Naive thymus-derived CD4-positive, alpha-beta T cell (primary cell): Measurements from ENCODE around the gene GSTK1. TPM values are rescaled to one million over a fixed set of nuclear protein-coding genes. Genes with fewer than 3 reads are reported as not detected.

ENCODE experiments used
- ATAC-seq: fragments of 150-1000 bp; cut with Tn5 transposase; 2 replicates; pipeline ENCODE4 v1.10.0; 2021; ENCODE audit warnings: mild to moderate bottlenecking, moderate library complexity
- CTCF ChIA-PET: fragments of 350-600 bp; sonication (Branson Sonifier 250); formaldehyde crosslinking; loops from one replicate; lab custom pipeline; 2021; ENCODE audit warnings: antibody characterized with exemption; lab: Charles Lee
- POLR2A ChIA-PET: fragments of 350-600 bp; sonication (Branson Sonifier 250); formaldehyde crosslinking; loops from one replicate; lab custom pipeline; 2021; ENCODE audit warnings: antibody characterized with exemption, inconsistent platforms; lab: Charles Lee
- DNase-seq, 9 donors: peaks; one replicate each; pipeline versions ENCODE4 v3.0.0 to v3.0.0-alpha.2; 2020 to 2022; ENCODE audit warnings: mixed read lengths in 1 of 9
- H3K27ac ChIP-seq: one replicate; pipeline ENCODE4 v1.7.0; 2013; ENCODE audit warnings: mild to moderate bottlenecking, low read depth, low read length, moderate library complexity
- H3K27me3 ChIP-seq, 2 donors: one replicate each; pipeline ENCODE4 v1.7.0; 2013; ENCODE audit warnings: low read length in 2 of 2, mild to moderate bottlenecking in 2 of 2, moderate library complexity in 2 of 2; ENCODE audit not compliant: control insufficient read depth in 2 of 2, insufficient read depth in 2 of 2
- H3K36me3 ChIP-seq, 3 experiments: 1 replicate in 2 of 3; 2 replicates in 1 of 3; pipeline ENCODE4 v1.7.0; 2013; ENCODE audit warnings: low read length in 3 of 3, mild to moderate bottlenecking in 3 of 3, moderate library complexity in 1 of 3; ENCODE audit not compliant: insufficient read depth in 3 of 3, control insufficient read depth in 2 of 3
- H3K4me1 ChIP-seq, 2 donors: one replicate each; pipeline ENCODE4 v1.7.0; 2013; ENCODE audit warnings: low read length in 2 of 2, mild to moderate bottlenecking in 2 of 2, moderate library complexity in 1 of 2; ENCODE audit not compliant: control insufficient read depth in 2 of 2, insufficient read depth in 2 of 2
- H3K4me3 ChIP-seq: 2 replicates; pipeline ENCODE4 v1.7.0; 2013; ENCODE audit warnings: mild to moderate bottlenecking, low read length
- H3K9me3 ChIP-seq, 3 experiments: 1 replicate in 2 of 3; 2 replicates in 1 of 3; pipeline ENCODE4 v1.7.0; 2013; ENCODE audit warnings: low read length in 3 of 3; ENCODE audit not compliant: control insufficient read depth in 2 of 3
- H3K27ac Mint-ChIP-seq, 9 donors: one replicate each; pipeline ENCODE4 v1.8.0; 2020 to 2022; ENCODE audit warnings: mixed read lengths in 9 of 9, mild to moderate bottlenecking in 8 of 9, moderate library complexity in 5 of 9, inconsistent platforms in 2 of 9
- H3K27me3 Mint-ChIP-seq, 5 donors: one replicate each; pipeline ENCODE4 v1.8.0; 2021 to 2022; ENCODE audit warnings: mixed read lengths in 5 of 5, mild to moderate bottlenecking in 1 of 5
- H3K36me3 Mint-ChIP-seq, 5 donors: one replicate each; pipeline ENCODE4 v1.8.0; 2020 to 2022; ENCODE audit warnings: mixed read lengths in 5 of 5, mild to moderate bottlenecking in 3 of 5, inconsistent platforms in 1 of 5
- H3K4me1 Mint-ChIP-seq, 7 donors: one replicate each; pipeline ENCODE4 v1.8.0; 2020 to 2022; ENCODE audit warnings: mixed read lengths in 7 of 7, mild to moderate bottlenecking in 3 of 7, inconsistent platforms in 1 of 7
- H3K4me3 Mint-ChIP-seq, 10 donors: one replicate each; pipeline ENCODE4 v1.8.0; 2020 to 2022; ENCODE audit warnings: mild to moderate bottlenecking in 10 of 10, mixed read lengths in 10 of 10, moderate library complexity in 6 of 10, inconsistent platforms in 2 of 10
- H3K9me3 Mint-ChIP-seq, 11 donors: one replicate each; pipeline ENCODE4 v1.8.0; 2020 to 2022; ENCODE audit warnings: mixed read lengths in 11 of 11, mild to moderate bottlenecking in 4 of 11, inconsistent platforms in 1 of 11, moderate library complexity in 1 of 11
- intact Hi-C, 2 donors: fragments of 100-400 bp; cut with micrococcal nuclease; formaldehyde crosslinking; loops; one replicate each; pipeline ENCODE4 v1.15.1; 2023
- polyA plus RNA-seq, 2 donors: library from polyadenylated mRNA; unstranded; fragments of 300-500 nt; fragmentation: Illumina TruSeq; gene quantifications; one replicate each; pipeline ENCODE4 v1.2.3, GENCODE V29; 2021
- total RNA-seq, 6 experiments: library from RNA in 5 of 6; stranded (reverse) in 5 of 6; gene quantifications; 1 replicate in 5 of 6; 2 replicates in 1 of 6; pipeline ENCODE4 v1.2.3 and lab custom pipeline; 2021 to 2026

GSTK1 gene
- total and polyA plus RNA-seq, 7 experiments from 2014 or later: 253 to 470 (median 326) TPM

DNA sequence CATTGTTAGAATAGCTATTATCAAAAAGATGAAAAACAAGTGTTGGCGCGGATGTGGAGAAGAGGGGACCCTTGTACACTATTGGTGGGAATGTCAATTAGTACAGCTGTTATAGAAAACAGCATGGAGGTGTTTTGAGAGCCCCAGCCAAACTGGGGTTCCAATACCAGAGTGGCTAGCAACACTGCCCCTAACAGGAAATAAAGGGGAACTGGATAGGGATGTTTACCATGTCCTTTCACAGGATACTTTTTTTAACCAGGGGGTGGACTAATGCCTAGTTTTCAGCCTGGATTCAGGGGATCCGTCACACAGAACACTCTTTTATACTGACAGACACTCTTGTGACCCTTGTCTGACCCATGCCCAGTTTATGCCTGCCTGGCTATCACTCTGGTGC lies 6.9 kb upstream of the GSTK1 start:
- ChIA-PET POLR2A (interaction anchor here (1.5 to 10.4 kb wide), 6 partner anchors 7 to 447 kb away, joined by 4 to 129 read pairs (median 7); partner anchors contain the start of gene GSTK1), CTCF (interaction anchor here (0.9 to 9.1 kb wide), 4 partner anchors 16 to 43 kb away, joined by 3 to 72 read pairs (median 4); no protein-coding TSS in a partner anchor)
- Mint-ChIP-seq H3K9me3 (peaks cover 3 to 31% (median 17%) of the 10 kb centered on the region in 11 donors), H3K36me3 (peaks cover 10 to 32% (median 17%) of the 10 kb centered on the region in 5 donors), H3K4me1 (peaks cover 41 to 97% (median 88%) of the 10 kb centered on the region in 7 donors), H3K27ac (peak overlapping the region; percentile 55 to 99 (median 86)), H3K27me3 (no peaks in the 10 kb centered on the region), H3K4me3 (peak overlapping the region in 5 of 10 donors; percentile 2 to 51 (median 24))
- intact Hi-C loops: no loop called here
- Histone ChIP-seq H3K36me3 (no peaks in the 10 kb centered on the region), H3K4me1 (peaks cover 44 to 62% of the 10 kb centered on the region in 2 donors), H3K4me3 (no peak overlapping the region), H3K27ac (peak overlapping the region; percentile 20), H3K27me3 (no peaks in the 10 kb centered on the region), H3K9me3 (peaks cover 0 to 10% (median 0%) of the 10 kb centered on the region in 3 experiments)
- ATAC-seq: no peak
- DNase-seq: no peak

DNA sequence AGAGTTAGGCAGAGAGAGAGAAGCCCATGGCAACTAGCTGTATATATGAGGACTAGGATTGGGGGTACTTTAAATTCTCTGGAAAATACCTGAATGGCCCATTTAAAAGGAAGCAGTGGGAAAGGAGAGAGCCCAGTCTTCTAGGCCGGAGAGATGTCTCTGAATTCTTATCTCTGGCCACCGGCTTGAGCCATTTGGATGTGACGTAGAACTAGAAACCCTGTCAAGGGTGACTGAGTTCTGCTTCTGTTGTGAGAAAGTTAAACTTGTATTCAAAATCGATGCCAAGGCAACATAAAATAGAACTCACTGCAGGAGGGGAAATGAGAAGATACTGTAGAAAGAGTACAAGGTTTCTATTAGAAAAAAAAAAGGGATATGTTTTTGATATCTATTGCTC lies 6.3 kb upstream of the GSTK1 start:
- CTCF ChIA-PET: interaction anchor here (0.7 to 9.1 kb wide), 3 partner anchors 16 to 914 kb away, joined by 3 to 72 read pairs (median 6); no protein-coding TSS in a partner anchor
- H3K4me1 Mint-ChIP-seq: peaks cover 36 to 97% (median 86%) of the 10 kb centered on the region in 7 donors
- H3K27me3 Mint-ChIP-seq: no peaks in the 10 kb centered on the region
- Histone ChIP-seq H3K9me3 (peaks cover 0 to 9% (median 0%) of the 10 kb centered on the region in 3 experiments), H3K4me1 (peaks cover 38 to 59% of the 10 kb centered on the region in 2 donors), H3K36me3 (no peaks in the 10 kb centered on the region), H3K4me3 (no peak overlapping the region), H3K27me3 (no peaks in the 10 kb centered on the region), H3K27ac (peak overlapping the region; percentile 20)
- peaks cover 7 to 29% (median 18%) of the 10 kb centered on the region in 5 donors for H3K36me3 Mint-ChIP-seq
- no peak for DNase-seq
- peak overlapping the region in 8 of 9 donors; percentile 56 to 99 (median 86) for H3K27ac Mint-ChIP-seq
- H3K4me3 Mint-ChIP-seq: peak overlapping the region in 4 of 10 donors; percentile 1 to 54 (median 31)
- H3K9me3 Mint-ChIP-seq: peaks cover 3 to 25% (median 11%) of the 10 kb centered on the region in 11 donors
- POLR2A ChIA-PET: interaction anchor here (1.1 to 2.7 kb wide), 5 partner anchors 7 to 449 kb away, joined by 3 to 12 read pairs (median 8); no protein-coding TSS in a partner anchor
- intact Hi-C loops: no loop called here
- ATAC-seq: no peak

DNA sequence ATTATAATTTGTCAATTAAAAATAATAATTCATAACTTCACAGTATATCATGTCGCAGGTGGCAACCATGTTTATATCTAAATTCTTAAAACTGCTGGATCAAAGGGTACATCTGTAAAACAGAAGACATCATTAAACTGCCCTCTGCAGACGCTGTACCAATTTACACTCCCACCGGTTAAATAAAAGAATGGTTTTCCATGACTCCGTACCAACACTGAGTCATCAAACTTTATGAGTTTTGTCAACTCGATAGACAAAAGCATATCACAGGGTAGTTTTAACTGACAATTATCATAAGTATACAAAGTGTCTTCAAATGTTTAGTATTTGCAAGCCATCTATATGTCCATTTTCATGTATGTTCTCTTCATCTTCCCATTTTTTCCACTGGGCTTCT lies 5.7 kb upstream of the GSTK1 start:
- no peak for DNase-seq
- peak overlapping the region in 7 of 9 donors; percentile 54 to 99 (median 81) for H3K27ac Mint-ChIP-seq
- peaks cover 33 to 97% (median 84%) of the 10 kb centered on the region in 7 donors for H3K4me1 Mint-ChIP-seq
- H3K4me3 Mint-ChIP-seq: peak overlapping the region in 3 of 10 donors; percentile 8 to 29 (median 24)
- H3K36me3 Mint-ChIP-seq: peaks cover 1 to 26% (median 13%) of the 10 kb centered on the region in 5 donors
- ATAC-seq: no peak
- ChIA-PET POLR2A (interaction anchor here (1.1 to 2.7 kb wide), 9 partner anchors 8 to 449 kb away, joined by 3 to 12 read pairs (median 4); partner anchors contain the start of gene CASP2), CTCF (interaction anchor here (0.6 to 9.1 kb wide), 4 partner anchors 8 to 915 kb away, joined by 3 to 72 read pairs (median 4); no protein-coding TSS in a partner anchor)
- H3K9me3 Mint-ChIP-seq: peaks cover 2 to 19% (median 8%) of the 10 kb centered on the region in 11 donors
- Histone ChIP-seq H3K27me3 (no peaks in the 10 kb centered on the region), H3K4me3 (no peak overlapping the region), H3K27ac (no peak overlapping the region), H3K4me1 (peaks cover 33 to 59% of the 10 kb centered on the region in 2 donors), H3K9me3 (peaks cover 0 to 3% (median 0%) of the 10 kb centered on the region in 3 experiments), H3K36me3 (no peaks in the 10 kb centered on the region)
- intact Hi-C loops: no loop called here
- H3K27me3 Mint-ChIP-seq: no peaks in the 10 kb centered on the region

DNA sequence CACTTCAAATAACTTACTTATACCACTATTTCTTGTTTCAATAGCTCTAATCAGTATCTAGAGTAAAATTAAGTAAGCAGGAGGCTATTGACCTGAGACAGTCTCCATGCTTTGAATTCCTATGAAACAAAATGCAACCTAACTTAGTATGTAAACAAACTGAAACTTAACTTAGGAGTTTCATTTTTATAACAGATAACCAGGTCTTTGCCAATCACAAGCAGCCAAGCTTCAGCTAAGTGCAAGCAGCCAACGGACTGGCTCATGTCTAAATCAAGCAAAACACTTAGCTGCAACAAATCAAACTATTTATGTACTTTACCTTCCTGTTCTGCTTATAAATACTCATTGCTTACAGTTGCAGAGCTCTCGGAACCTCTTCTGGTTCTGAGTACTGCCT lies 4.4 kb upstream of the GSTK1 start:
- peaks cover 0 to 11% (median 5%) of the 10 kb centered on the region in 11 donors for H3K9me3 Mint-ChIP-seq
- Histone ChIP-seq H3K27ac (peak overlapping the region; percentile 63), H3K27me3 (no peaks in the 10 kb centered on the region), H3K36me3 (peaks cover 0 to 7% (median 0%) of the 10 kb centered on the region in 3 experiments), H3K9me3 (no peaks in the 10 kb centered on the region), H3K4me3 (peak overlapping the region; percentile 56), H3K4me1 (peaks cover 30 to 59% of the 10 kb centered on the region in 2 donors)
- peak overlapping the region; percentile 51 to 87 (median 80) for H3K4me3 Mint-ChIP-seq
- H3K4me1 Mint-ChIP-seq: peaks cover 35 to 95% (median 82%) of the 10 kb centered on the region in 7 donors
- peak overlapping the region; percentile 81 to 99 (median 95) for H3K27ac Mint-ChIP-seq
- CTCF ChIA-PET: interaction anchor here (0.5 to 9.1 kb wide), 5 partner anchors 18 to 767 kb away, joined by 3 to 72 read pairs (median 3); no protein-coding TSS in a partner anchor
- peak; percentile 15 for ATAC-seq
- POLR2A ChIA-PET: interaction anchor here (0.6 to 2.7 kb wide), 14 partner anchors 9 to 451 kb away, joined by 3 to 12 read pairs (median 4); partner anchors contain the start of gene CASP2
- peaks cover 0 to 21% (median 11%) of the 10 kb centered on the region in 5 donors for H3K36me3 Mint-ChIP-seq
- DNase-seq: peak in 3 of 9 donors; percentile 17 to 31 (median 24)
- H3K27me3 Mint-ChIP-seq: no peaks in the 10 kb centered on the region
- intact Hi-C loops: no loop called here

GRCh38 chr7:143259765-143260164 lies 3.5 kb upstream of the GSTK1 start:
- Histone ChIP-seq H3K36me3 (peaks cover 0 to 7% (median 0%) of the 10 kb centered on the region in 3 experiments), H3K4me3 (no peak overlapping the region), H3K4me1 (peaks cover 31 to 58% of the 10 kb centered on the region in 2 donors), H3K9me3 (no peaks in the 10 kb centered on the region), H3K27ac (peak overlapping the region; percentile 0), H3K27me3 (no peaks in the 10 kb centered on the region)
- H3K4me3 Mint-ChIP-seq: peak overlapping the region in 8 of 10 donors; percentile 0 to 83 (median 54)
- ChIA-PET CTCF (interaction anchor here (9.1 kb wide), 1 partner anchor 19 kb away, joined by 72 read pairs; no protein-coding TSS in a partner anchor), POLR2A (interaction anchor here (0.9 to 8.0 kb wide), 4 partner anchors 8 to 41 kb away, joined by 3 to 129 read pairs (median 60); partner anchors contain the start of gene CASP2)
- intact Hi-C loops: no loop called here
- no peak for DNase-seq
- peaks cover 44 to 95% (median 82%) of the 10 kb centered on the region in 7 donors for H3K4me1 Mint-ChIP-seq
- peak overlapping the region; percentile 1 to 99 (median 88) for H3K27ac Mint-ChIP-seq
- H3K36me3 Mint-ChIP-seq: peaks cover 0 to 25% (median 11%) of the 10 kb centered on the region in 5 donors
- H3K27me3 Mint-ChIP-seq: no peaks in the 10 kb centered on the region
- peaks cover 0 to 5% (median 0%) of the 10 kb centered on the region in 11 donors for H3K9me3 Mint-ChIP-seq
- no peak for ATAC-seq

GRCh38 chr7:143261901-143262300 lies 1.3 kb upstream of the GSTK1 start:
- H3K4me3 Mint-ChIP-seq: peak overlapping the region; percentile 72 to 98 (median 97)
- H3K9me3 Mint-ChIP-seq: peaks cover 0 to 4% (median 0%) of the 10 kb centered on the region in 11 donors
- H3K36me3 Mint-ChIP-seq: peaks cover 8 to 32% (median 15%) of the 10 kb centered on the region in 5 donors
- H3K27ac Mint-ChIP-seq: peak overlapping the region; percentile 70 to 99 (median 97)
- Histone ChIP-seq H3K27me3 (no peaks in the 10 kb centered on the region), H3K4me1 (peaks cover 38 to 49% of the 10 kb centered on the region in 2 donors), H3K27ac (peak overlapping the region; percentile 84), H3K9me3 (no peaks in the 10 kb centered on the region), H3K36me3 (peaks cover 0 to 9% (median 5%) of the 10 kb centered on the region in 3 experiments), H3K4me3 (no peak overlapping the region)
- H3K27me3 Mint-ChIP-seq: no peaks in the 10 kb centered on the region
- ChIA-PET CTCF (interaction anchor here (9.1 kb wide), 1 partner anchor 21 kb away, joined by 72 read pairs; no protein-coding TSS in a partner anchor), POLR2A (interaction anchor here (0.6 to 8.0 kb wide), 9 partner anchors 10 to 453 kb away, joined by 3 to 129 read pairs (median 10); partner anchors contain the start of gene CASP2)
- DNase-seq (no peak), ATAC-seq (no peak)
- intact Hi-C loops: loop anchor here (2.0 kb wide), 1 partner anchor 17 kb away; no protein-coding TSS in a partner anchor
- peaks cover 47 to 91% (median 75%) of the 10 kb centered on the region in 7 donors for H3K4me1 Mint-ChIP-seq
